Left ventricle myocardium inferior (tissue), 1 donor: ENCODE data around the gene CENPE. TPM values are rescaled to one million over a fixed set of nuclear protein-coding genes. Genes with fewer than 3 reads are reported as not detected.
"Not testable (repeated sequence)": the region's sequence is repeated elsewhere in the genome, so short reads cannot be mapped to it uniquely, and the experiment has no call there.

Experiments
- DNase-seq: peaks from one replicate; pipeline ENCODE4 v3.0.0-alpha.2; 2020
- H3K27ac ChIP-seq: fragments of 200-600 bp; replicated peaks from 2 replicates; pipeline ENCODE4 v1.8.0; 2021
- H3K27me3 ChIP-seq: fragments of 200-600 bp; 2 replicates; pipeline ENCODE4 v1.8.0; 2021; ENCODE audit warnings: low read depth
- H3K36me3 ChIP-seq: fragments of 200-600 bp; 2 replicates; pipeline ENCODE4 v1.8.0; 2021
- H3K4me1 ChIP-seq: fragments of 200-600 bp; 2 replicates; pipeline ENCODE4 v1.8.0; 2021
- H3K4me3 ChIP-seq: fragments of 200-600 bp; 2 replicates; pipeline ENCODE4 v1.8.0; 2021; ENCODE audit warnings: mild to moderate bottlenecking, moderate library complexity
- H3K9me3 ChIP-seq: fragments of 200-600 bp; replicated peaks from 2 replicates; pipeline ENCODE4 v1.8.0; 2021
- intact Hi-C: fragments of 100-400 bp; cut with micrococcal nuclease; formaldehyde crosslinking; loops from one replicate; pipeline ENCODE4 v1.11.0; 2022
- long read RNA-seq: library from polyadenylated mRNA; unstranded; transcript quantifications from one replicate; pipeline ENCODE4 v2.0.0, GENCODE V29; 2021
- total RNA-seq: library from RNA; stranded (reverse); fragmentation: NEBNext Ultra II Directional; extraction: Animal tissue kit (Norgen Biotek cat#: 25700); gene quantifications from one replicate; pipeline ENCODE4 v1.2.1, GENCODE V29; 2021
- TF ChIP-seq, protein P1 (sequence below): fragments of 200-600 bp; IDR thresholded peaks from 2 replicates; pipeline ENCODE4 v1.8.0; 2021; ENCODE audit warnings: antibody characterized with exemption, mild to moderate bottlenecking, borderline replicate concordance
- donor health status: DM: no; HTN: yes; CAD: no; lungs with severe emphysema.

CENPE gene, protein sequence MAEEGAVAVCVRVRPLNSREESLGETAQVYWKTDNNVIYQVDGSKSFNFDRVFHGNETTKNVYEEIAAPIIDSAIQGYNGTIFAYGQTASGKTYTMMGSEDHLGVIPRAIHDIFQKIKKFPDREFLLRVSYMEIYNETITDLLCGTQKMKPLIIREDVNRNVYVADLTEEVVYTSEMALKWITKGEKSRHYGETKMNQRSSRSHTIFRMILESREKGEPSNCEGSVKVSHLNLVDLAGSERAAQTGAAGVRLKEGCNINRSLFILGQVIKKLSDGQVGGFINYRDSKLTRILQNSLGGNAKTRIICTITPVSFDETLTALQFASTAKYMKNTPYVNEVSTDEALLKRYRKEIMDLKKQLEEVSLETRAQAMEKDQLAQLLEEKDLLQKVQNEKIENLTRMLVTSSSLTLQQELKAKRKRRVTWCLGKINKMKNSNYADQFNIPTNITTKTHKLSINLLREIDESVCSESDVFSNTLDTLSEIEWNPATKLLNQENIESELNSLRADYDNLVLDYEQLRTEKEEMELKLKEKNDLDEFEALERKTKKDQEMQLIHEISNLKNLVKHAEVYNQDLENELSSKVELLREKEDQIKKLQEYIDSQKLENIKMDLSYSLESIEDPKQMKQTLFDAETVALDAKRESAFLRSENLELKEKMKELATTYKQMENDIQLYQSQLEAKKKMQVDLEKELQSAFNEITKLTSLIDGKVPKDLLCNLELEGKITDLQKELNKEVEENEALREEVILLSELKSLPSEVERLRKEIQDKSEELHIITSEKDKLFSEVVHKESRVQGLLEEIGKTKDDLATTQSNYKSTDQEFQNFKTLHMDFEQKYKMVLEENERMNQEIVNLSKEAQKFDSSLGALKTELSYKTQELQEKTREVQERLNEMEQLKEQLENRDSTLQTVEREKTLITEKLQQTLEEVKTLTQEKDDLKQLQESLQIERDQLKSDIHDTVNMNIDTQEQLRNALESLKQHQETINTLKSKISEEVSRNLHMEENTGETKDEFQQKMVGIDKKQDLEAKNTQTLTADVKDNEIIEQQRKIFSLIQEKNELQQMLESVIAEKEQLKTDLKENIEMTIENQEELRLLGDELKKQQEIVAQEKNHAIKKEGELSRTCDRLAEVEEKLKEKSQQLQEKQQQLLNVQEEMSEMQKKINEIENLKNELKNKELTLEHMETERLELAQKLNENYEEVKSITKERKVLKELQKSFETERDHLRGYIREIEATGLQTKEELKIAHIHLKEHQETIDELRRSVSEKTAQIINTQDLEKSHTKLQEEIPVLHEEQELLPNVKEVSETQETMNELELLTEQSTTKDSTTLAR (N-terminal part only)
- 0.85 TPM for total RNA-seq
- long read RNA-seq = 0 reads

DNA sequence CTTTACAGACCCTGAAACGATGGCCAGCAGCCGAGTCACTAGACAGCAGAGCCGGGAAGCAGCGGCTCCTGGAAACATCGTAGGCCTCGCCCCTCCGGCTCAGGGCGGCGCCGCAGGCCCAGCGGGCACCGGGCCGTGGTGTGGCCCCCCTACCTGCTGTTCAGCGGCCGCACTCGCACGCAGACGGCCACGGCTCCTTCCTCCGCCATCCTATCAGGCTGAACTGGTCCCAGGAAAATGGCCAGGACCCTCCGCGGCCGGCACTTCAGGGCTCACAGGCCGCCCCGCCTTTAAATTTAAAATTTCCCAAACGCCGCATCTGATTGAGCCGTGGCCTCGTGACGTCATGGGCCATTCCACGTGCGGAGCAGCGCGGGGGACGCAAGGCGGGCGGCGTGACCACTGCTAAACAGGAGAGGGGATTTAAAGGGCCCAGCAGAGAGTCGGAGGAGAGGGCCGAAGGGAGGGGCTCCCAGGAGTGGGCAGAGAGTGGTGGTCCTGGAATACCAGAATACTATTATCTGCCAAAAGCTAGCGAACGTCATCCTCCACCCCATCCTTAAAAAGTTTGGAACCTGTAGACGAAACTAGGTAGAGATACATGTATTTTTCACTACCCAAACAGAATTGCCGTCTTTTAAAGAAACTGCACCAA lies at the start of gene CENPE:
Gene CENPE (minus strand): TSS at position 233 of the 655 bp plus-strand sequence. CDS start 24 bp downstream, at position 209.
- Histone ChIP-seq H3K36me3 (no peaks in the 10 kb centered on the region), H3K4me3 (peak within 1 kb of the TSS; percentile 81), H3K9me3 (no peaks in the 10 kb centered on the region), H3K27ac (peak within 1 kb of the TSS; percentile 55), H3K4me1 (peaks cover 17% of the 10 kb centered on the region), H3K27me3 (peaks cover 5% of the 10 kb centered on the region)
- peak; percentile 87 for DNase-seq
- TF ChIP-seq, protein P1, sequence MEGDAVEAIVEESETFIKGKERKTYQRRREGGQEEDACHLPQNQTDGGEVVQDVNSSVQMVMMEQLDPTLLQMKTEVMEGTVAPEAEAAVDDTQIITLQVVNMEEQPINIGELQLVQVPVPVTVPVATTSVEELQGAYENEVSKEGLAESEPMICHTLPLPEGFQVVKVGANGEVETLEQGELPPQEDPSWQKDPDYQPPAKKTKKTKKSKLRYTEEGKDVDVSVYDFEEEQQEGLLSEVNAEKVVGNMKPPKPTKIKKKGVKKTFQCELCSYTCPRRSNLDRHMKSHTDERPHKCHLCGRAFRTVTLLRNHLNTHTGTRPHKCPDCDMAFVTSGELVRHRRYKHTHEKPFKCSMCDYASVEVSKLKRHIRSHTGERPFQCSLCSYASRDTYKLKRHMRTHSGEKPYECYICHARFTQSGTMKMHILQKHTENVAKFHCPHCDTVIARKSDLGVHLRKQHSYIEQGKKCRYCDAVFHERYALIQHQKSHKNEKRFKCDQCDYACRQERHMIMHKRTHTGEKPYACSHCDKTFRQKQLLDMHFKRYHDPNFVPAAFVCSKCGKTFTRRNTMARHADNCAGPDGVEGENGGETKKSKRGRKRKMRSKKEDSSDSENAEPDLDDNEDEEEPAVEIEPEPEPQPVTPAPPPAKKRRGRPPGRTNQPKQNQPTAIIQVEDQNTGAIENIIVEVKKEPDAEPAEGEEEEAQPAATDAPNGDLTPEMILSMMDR = no peak
- intact Hi-C loops = no loop called here

DNA sequence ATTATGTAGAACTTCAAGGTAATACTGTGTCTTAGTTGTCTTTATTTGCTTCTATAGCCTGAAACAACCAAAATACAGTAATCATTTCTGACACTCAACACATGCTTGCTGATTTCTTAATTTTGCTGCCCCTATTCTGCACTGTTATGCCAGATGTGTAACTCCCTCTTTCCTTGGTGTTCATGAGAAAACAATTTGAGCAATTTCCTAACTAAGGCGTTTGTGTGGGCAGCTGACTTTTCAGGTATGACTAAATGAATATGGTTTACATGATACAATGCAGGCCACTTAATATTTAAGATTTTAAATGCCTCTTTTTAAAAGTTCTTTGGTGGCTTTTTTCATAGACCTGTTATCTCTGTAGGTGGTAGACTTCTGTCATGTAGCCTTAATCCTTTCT lies 46.1 kb upstream of the CENPE start:
- Histone ChIP-seq H3K9me3 (peaks cover 34% of the 10 kb centered on the region), H3K27ac (no peak overlapping the region), H3K27me3 (no peaks in the 10 kb centered on the region), H3K36me3 (no peaks in the 10 kb centered on the region), H3K4me1 (no peaks in the 10 kb centered on the region), H3K4me3 (no peak overlapping the region)
- DNase-seq = no peak
- intact Hi-C loops = no loop called here
- TF ChIP-seq, protein P1 = no peak

DNA sequence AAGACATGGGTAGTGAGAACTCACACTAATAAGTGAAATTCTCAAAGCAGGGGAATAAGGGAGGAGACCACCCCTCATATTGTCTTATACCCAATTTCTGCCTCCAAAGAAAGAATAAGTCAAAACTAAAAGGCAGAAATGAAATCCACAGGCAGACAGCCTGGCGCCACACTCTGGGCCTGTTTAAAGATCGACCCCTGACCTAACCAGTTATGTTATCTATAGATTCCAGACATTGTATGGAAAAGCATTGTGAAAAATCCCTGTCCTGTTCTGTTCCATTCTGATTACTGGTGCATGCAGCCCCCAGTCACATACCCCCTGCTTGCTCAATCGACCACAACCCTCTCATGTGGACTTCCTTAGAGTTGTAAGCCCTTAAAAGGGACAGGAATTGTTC lies 32.8 kb upstream of the CENPE start:
- H3K36me3 ChIP-seq, intact Hi-C loops, H3K27ac ChIP-seq, H3K27me3 ChIP-seq, H3K4me3 ChIP-seq, DNase-seq, H3K9me3 ChIP-seq, H3K4me1 ChIP-seq: not testable (repeated sequence)

DNA sequence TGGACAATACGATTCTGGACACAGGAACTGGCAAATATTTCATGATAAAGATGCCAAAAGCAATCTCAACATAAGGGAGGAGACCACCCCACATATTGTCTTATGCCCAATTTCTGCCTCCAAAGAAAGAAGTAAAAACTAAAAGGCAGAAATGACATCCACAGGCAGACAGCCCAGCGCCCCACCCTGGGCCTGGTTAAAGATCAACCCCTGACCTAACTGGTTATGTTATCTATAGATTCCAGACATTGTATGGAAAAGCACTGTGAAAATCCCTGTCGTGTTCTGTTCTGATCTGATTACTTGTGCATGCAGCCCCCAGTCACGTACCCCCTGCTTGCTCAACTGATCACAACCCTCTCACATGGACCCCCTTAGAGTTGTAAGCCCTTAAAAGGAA lies 25.4 kb upstream of the CENPE start:
- H3K4me3 ChIP-seq, H3K4me1 ChIP-seq, intact Hi-C loops, H3K36me3 ChIP-seq, DNase-seq, H3K9me3 ChIP-seq, H3K27ac ChIP-seq, H3K27me3 ChIP-seq: not testable (repeated sequence)

DNA sequence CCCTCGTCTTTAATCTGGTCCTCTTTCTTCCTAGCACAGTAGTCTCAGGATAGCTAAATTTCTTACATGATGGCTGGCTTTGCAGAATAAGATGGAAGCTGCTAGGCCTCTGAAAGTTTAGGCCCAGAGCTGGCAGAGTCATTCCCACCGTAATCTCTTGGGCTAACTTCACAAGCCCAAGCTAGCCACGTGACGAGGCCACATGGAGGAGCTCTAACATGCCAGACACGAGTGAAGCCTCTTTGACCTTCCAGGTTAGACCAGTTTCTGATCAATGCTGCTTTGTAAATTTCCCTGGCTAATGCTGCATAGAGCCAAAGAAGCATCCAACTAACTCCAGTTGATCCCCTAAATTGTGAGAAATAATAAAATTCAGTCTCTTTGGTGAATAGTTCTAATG lies 9.5 kb upstream of the CENPE start:
- TF ChIP-seq, protein P1 = no peak
- no peaks in the 10 kb centered on the region for H3K36me3 ChIP-seq
- no peaks in the 10 kb centered on the region for H3K9me3 ChIP-seq
- H3K27ac ChIP-seq = no peak overlapping the region
- H3K4me1 ChIP-seq = no peaks in the 10 kb centered on the region
- DNase-seq = no peak
- intact Hi-C loops = no loop called here
- H3K4me3 ChIP-seq = no peak overlapping the region
- peaks cover 8% of the 10 kb centered on the region for H3K27me3 ChIP-seq

DNA sequence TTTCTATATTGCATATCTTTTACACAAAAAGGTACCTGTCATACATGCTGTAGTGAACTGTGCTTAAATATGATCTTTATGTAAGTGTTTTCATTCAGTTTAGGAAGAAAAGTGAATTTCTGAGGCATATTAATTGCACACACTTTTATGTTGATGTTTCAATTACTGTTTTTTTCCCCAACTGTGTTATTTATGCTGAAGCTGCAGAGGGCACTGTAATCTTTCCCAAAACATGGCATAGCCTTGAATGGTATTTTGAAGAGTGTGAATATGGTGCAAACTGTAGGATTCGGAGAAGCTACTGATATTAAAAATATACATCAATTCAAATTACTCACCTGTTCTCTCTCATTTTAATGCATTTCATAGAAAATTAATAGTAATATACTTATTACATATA lies 6.0 kb upstream of the CENPE start:
- TF ChIP-seq, protein P1 = no peak
- no peak overlapping the region for H3K27ac ChIP-seq
- no peaks in the 10 kb centered on the region for H3K9me3 ChIP-seq
- no peak for DNase-seq
- intact Hi-C loops = no loop called here
- peaks cover 5% of the 10 kb centered on the region for H3K27me3 ChIP-seq
- no peak overlapping the region for H3K4me3 ChIP-seq
- no peaks in the 10 kb centered on the region for H3K4me1 ChIP-seq
- no peaks in the 10 kb centered on the region for H3K36me3 ChIP-seq
